Rectal smooth muscle tissue (tissue), 1 donor: ENCODE data around the gene NFRKB.
A peak's percentile ranks its signal among the peaks of the same experiment; 100 is the strongest.

Source experiments
- H3K27ac ChIP-seq: one replicate; pipeline ENCODE4 v1.7.0; 2013; ENCODE audit warnings: low read depth, low read length, inconsistent platforms
- H3K27me3 ChIP-seq: one replicate; pipeline ENCODE4 v1.7.0; 2013; ENCODE audit warnings: low read length; ENCODE audit not compliant: control insufficient read depth, insufficient read depth
- H3K36me3 ChIP-seq: one replicate; pipeline ENCODE4 v1.7.0; 2013; ENCODE audit warnings: low read length; ENCODE audit not compliant: control insufficient read depth, insufficient read depth
- H3K4me1 ChIP-seq: one replicate; pipeline ENCODE4 v1.7.0; 2013; ENCODE audit warnings: low read length; ENCODE audit not compliant: control insufficient read depth, insufficient read depth
- H3K4me3 ChIP-seq: one replicate; pipeline ENCODE4 v1.7.0; 2013; ENCODE audit warnings: low read length
- H3K9ac ChIP-seq: one replicate; pipeline ENCODE4 v1.7.0; 2013; ENCODE audit warnings: low read length

The NFRKB gene

GRCh38 chr11:129895126-129896041 is at the start of gene NFRKB:
Gene NFRKB, minus strand, starts transcription at chr11:129895578. Its CDS starts 2,729 bp downstream, at chr11:129892849.
- H3K27ac ChIP-seq = peak within 1 kb of the TSS; percentile 65
- peaks cover 9% of the 10 kb centered on the region for H3K4me1 ChIP-seq
- H3K27me3 ChIP-seq = no peaks in the 10 kb centered on the region
- H3K9ac ChIP-seq = peak within 1 kb of the TSS; percentile 76
- peaks cover 5% of the 10 kb centered on the region for H3K36me3 ChIP-seq
- H3K4me3 ChIP-seq = peak within 1 kb of the TSS; percentile 88

GRCh38 chr11:129944696-129945095 is 49.3 kb upstream of the NFRKB start:
- Histone ChIP-seq H3K9ac (no peak overlapping the region), H3K27ac (no peak overlapping the region), H3K4me3 (no peak overlapping the region), H3K4me1 (no peaks in the 10 kb centered on the region), H3K27me3 (no peaks in the 10 kb centered on the region), H3K36me3 (peaks cover 5% of the 10 kb centered on the region)

GRCh38 chr11:129943036-129943435 is 47.7 kb upstream of the NFRKB start:
- H3K9ac ChIP-seq = no peak overlapping the region
- no peak overlapping the region for H3K4me3 ChIP-seq
- no peaks in the 10 kb centered on the region for H3K27me3 ChIP-seq
- peaks cover 5% of the 10 kb centered on the region for H3K36me3 ChIP-seq
- no peak overlapping the region for H3K27ac ChIP-seq
- H3K4me1 ChIP-seq = no peaks in the 10 kb centered on the region

GRCh38 chr11:129939510-129939909 is 44.1 kb upstream of the NFRKB start:
- H3K4me3 ChIP-seq = no peak overlapping the region
- H3K4me1 ChIP-seq = no peaks in the 10 kb centered on the region
- no peaks in the 10 kb centered on the region for H3K36me3 ChIP-seq

GRCh38 chr11:129938764-129939163 is 43.4 kb upstream of the NFRKB start:
- no peak overlapping the region for H3K9ac ChIP-seq
- H3K4me1 ChIP-seq = no peaks in the 10 kb centered on the region
- no peak overlapping the region for H3K27ac ChIP-seq
- no peaks in the 10 kb centered on the region for H3K27me3 ChIP-seq
- no peaks in the 10 kb centered on the region for H3K36me3 ChIP-seq
- no peak overlapping the region for H3K4me3 ChIP-seq

More at GRCh38 chr11:129939510-129939909, 44.1 kb upstream of the NFRKB start:
- Histone ChIP-seq H3K27me3 (no peaks in the 10 kb centered on the region), H3K9ac (no peak overlapping the region), H3K27ac (no peak overlapping the region)

GRCh38 chr11:129937592-129938238 is 42.3 kb upstream of the NFRKB start:
- Histone ChIP-seq H3K27me3 (no peaks in the 10 kb centered on the region), H3K4me3 (no peak overlapping the region), H3K27ac (no peak overlapping the region), H3K4me1 (no peaks in the 10 kb centered on the region), H3K36me3 (no peaks in the 10 kb centered on the region), H3K9ac (no peak overlapping the region)

- Histone ChIP-seq H3K27me3 (no peaks in the 10 kb centered on the region), H3K36me3 (no peaks in the 10 kb centered on the region), H3K9ac (no peak overlapping the region), H3K4me1 (no peaks in the 10 kb centered on the region), H3K4me3 (no peak overlapping the region), H3K27ac (no peak overlapping the region)
Measured at GRCh38 chr11:129935723-129936122, 40.3 kb upstream of the NFRKB start.

GRCh38 chr11:129933891-129934290 is 38.5 kb upstream of the NFRKB start:
- no peaks in the 10 kb centered on the region for H3K4me1 ChIP-seq
- no peaks in the 10 kb centered on the region for H3K27me3 ChIP-seq
- no peak overlapping the region for H3K27ac ChIP-seq
- no peaks in the 10 kb centered on the region for H3K36me3 ChIP-seq
- no peak overlapping the region for H3K4me3 ChIP-seq
- H3K9ac ChIP-seq = no peak overlapping the region

GRCh38 chr11:129933262-129933661 is 37.9 kb upstream of the NFRKB start:
- Histone ChIP-seq H3K27me3 (no peaks in the 10 kb centered on the region), H3K4me3 (no peak overlapping the region), H3K27ac (no peak overlapping the region), H3K9ac (no peak overlapping the region), H3K4me1 (no peaks in the 10 kb centered on the region), H3K36me3 (no peaks in the 10 kb centered on the region)

GRCh38 chr11:129932381-129933067 is 37.1 kb upstream of the NFRKB start:
- Histone ChIP-seq H3K4me1 (no peaks in the 10 kb centered on the region), H3K9ac (no peak overlapping the region), H3K27ac (no peak overlapping the region)

GRCh38 chr11:129930743-129931142 is 35.4 kb upstream of the NFRKB start:
- Histone ChIP-seq H3K9ac (no peak overlapping the region), H3K36me3 (no peaks in the 10 kb centered on the region), H3K4me1 (no peaks in the 10 kb centered on the region), H3K27me3 (no peaks in the 10 kb centered on the region), H3K27ac (no peak overlapping the region), H3K4me3 (no peak overlapping the region)

More at GRCh38 chr11:129932381-129933067, 37.1 kb upstream of the NFRKB start:
- no peaks in the 10 kb centered on the region for H3K27me3 ChIP-seq
- H3K4me3 ChIP-seq = no peak overlapping the region
- no peaks in the 10 kb centered on the region for H3K36me3 ChIP-seq

- Histone ChIP-seq H3K36me3 (no peaks in the 10 kb centered on the region), H3K4me1 (no peaks in the 10 kb centered on the region), H3K9ac (no peak overlapping the region), H3K27me3 (no peaks in the 10 kb centered on the region), H3K27ac (no peak overlapping the region), H3K4me3 (no peak overlapping the region)
Measured at GRCh38 chr11:129930296-129930695, 34.9 kb upstream of the NFRKB start.
